Measurements from ENCODE around the gene SLC1A5.

Gene SLC1A5

DNA sequence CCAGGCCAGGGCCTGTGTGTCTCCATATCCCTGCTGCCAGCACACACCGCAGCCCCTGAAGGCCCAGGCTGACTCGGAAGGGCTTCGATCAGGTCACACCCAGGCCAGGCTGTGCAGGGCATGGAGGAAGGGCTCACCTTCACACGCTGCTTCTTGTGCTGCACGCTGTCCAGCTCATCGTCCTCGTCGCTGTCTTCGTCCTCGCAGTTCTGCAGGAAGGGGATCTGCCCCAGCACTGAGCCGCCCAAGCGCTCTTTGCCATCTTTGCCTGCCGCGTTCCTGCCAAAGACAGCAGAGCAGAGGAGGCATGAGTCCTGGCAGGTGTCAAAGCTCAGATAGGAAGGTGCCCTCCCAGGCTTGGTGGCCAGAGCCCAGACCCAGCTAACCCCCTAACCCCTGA lies 57.8 kb downstream of the SLC1A5 start:
- no peak for DNase-seq (ENCODE audit: low read depth)
- no peak overlapping the region for H3K4me3 ChIP-seq (ENCODE audit: control insufficient read depth, low read depth, low read length)
- TF ChIP-seq, protein P1, sequence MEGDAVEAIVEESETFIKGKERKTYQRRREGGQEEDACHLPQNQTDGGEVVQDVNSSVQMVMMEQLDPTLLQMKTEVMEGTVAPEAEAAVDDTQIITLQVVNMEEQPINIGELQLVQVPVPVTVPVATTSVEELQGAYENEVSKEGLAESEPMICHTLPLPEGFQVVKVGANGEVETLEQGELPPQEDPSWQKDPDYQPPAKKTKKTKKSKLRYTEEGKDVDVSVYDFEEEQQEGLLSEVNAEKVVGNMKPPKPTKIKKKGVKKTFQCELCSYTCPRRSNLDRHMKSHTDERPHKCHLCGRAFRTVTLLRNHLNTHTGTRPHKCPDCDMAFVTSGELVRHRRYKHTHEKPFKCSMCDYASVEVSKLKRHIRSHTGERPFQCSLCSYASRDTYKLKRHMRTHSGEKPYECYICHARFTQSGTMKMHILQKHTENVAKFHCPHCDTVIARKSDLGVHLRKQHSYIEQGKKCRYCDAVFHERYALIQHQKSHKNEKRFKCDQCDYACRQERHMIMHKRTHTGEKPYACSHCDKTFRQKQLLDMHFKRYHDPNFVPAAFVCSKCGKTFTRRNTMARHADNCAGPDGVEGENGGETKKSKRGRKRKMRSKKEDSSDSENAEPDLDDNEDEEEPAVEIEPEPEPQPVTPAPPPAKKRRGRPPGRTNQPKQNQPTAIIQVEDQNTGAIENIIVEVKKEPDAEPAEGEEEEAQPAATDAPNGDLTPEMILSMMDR (conservative IDR thresholded peaks at IDR 0.05; ENCODE audit: control insufficient read depth, insufficient read depth, low read depth, low read length), result no peak

DNA sequence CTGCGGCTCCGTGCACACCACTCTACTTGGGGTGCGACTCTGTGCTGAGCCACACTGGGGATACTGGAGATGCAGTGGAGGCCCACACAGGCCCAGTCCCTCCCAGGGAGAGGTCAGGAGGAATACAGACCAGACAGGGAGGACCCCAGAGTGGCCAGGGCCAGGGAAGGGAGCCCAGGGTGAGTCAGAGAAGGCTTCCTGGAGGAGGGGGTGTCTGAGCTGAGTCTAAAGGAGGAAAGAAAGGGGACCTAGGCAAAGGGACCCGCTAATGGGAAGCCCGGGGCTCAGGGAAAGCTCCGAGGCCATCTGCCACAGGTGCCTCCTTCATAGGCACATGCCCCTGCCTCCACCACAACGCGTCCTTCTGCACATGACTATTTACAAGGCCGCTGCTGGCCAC lies 58.2 kb downstream of the SLC1A5 start:
- no peak overlapping the region for H3K4me3 ChIP-seq (ENCODE audit: control insufficient read depth, low read depth, low read length)
- TF ChIP-seq, protein P1 (conservative IDR thresholded peaks at IDR 0.05; ENCODE audit: control insufficient read depth, insufficient read depth, low read depth, low read length), result no peak
- DNase-seq (ENCODE audit: low read depth), result no peak

DNA sequence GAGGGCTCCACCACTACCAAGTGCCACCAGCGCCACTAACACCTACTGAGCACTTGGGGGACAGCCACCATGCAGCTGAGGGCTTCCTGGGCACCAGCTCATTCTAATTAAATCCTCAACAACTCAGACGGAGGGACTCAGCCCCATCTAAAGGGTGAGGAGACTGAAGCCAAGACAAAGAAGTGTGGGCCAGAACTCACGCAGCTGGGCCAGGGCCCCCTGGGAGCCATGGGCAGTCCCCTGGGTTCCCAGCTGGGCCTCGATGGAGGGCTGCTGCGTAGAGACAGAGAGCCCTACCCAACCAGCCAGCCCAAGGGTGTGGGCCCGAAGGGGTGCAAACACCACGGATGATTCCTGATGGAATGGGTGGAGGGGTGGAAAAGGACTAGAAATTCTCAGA lies 58.7 kb downstream of the SLC1A5 start:
- no peak for DNase-seq (ENCODE audit: low read depth)

DNA sequence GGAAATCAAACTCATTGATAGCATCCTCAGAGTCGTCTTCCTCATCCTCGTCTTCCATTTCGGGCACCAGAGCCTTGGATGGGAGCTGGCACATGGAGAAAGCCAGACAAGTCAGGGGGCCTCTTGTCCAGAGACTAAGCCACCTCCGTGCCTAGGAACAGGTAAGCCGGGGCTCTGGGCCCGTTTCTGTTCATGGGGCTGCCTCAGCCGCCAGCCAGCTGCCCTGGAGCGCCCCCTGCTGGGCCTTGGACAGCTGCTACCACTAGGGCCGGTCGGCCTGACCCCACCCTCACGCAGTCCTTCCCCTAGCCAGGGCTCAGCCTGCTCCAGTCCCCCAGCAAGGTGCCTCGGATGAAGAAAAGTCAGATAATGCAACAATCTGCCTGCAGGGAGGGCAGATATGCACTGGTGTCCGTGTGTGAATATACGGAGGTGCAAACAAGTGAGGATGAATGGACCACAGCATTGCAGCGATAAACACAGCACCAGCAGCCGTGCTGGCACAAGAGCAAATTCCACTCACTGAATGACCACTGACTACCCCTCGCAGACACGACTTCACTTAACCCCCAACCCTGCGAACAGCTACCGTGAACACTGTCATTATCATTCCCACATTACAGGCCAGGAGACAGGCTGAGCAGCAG lies 59.6 kb downstream of the SLC1A5 start:
- TF ChIP-seq, protein P1 (conservative IDR thresholded peaks at IDR 0.05; ENCODE audit: control insufficient read depth, insufficient read depth, low read depth, low read length), result peak; percentile 82
- no peak overlapping the region for H3K4me3 ChIP-seq (ENCODE audit: control insufficient read depth, low read depth, low read length)
- DNase-seq (ENCODE audit: low read depth), result peak; percentile 52

More for the DNA sequence above, 58.7 kb downstream of the SLC1A5 start:
- TF ChIP-seq, protein P1 (conservative IDR thresholded peaks at IDR 0.05; ENCODE audit: control insufficient read depth, insufficient read depth, low read depth, low read length), result no peak
- H3K4me3 ChIP-seq (ENCODE audit: control insufficient read depth, low read depth, low read length), result no peak overlapping the region

DNA sequence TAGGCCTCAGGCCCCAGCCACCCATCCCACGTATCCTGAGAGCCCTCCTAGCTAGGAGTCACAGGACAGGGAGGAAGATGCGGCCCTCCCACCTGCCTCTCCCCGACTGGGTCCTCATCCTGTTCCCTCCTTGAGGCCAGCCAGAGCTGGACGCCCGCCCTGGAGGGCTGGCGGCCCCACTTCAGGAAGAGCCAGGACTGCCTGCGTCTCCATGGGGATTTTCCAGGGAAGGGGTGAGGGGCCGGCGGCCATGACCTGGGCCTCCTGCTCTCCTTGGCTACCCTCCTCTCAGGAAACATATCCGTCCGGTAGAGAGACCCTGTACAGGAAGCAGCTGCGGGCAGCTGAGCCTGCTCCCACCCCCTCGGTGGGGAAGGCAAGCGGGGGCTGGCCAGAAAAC lies 60.2 kb downstream of the SLC1A5 start:
- DNase-seq (ENCODE audit: low read depth), result no peak
- H3K4me3 ChIP-seq (ENCODE audit: control insufficient read depth, low read depth, low read length), result no peak overlapping the region
- TF ChIP-seq, protein P1 (conservative IDR thresholded peaks at IDR 0.05; ENCODE audit: control insufficient read depth, insufficient read depth, low read depth, low read length), result no peak

DNA sequence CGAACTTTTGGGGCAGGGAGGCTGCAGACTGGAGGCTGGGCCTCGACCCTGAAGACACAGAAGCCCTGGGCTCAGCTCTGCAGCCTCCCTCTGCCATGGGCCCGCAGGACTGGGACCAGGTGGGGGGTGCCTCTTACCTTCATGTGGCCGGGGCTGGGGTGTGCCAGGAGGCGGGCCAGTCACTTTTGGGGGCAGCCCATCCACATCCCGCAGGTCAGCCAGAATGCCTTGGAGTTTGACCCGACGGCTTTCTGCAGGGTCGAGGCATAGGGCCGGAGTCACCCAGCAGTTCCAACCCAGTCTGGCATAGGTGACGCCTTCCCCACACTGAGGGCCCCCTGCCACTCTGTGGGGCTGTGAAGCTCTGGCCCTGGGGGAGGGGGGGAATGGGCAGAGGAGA lies 60.6 kb downstream of the SLC1A5 start:
- DNase-seq (ENCODE audit: low read depth), result no peak
- TF ChIP-seq, protein P1 (conservative IDR thresholded peaks at IDR 0.05; ENCODE audit: control insufficient read depth, insufficient read depth, low read depth, low read length), result no peak
- H3K4me3 ChIP-seq (ENCODE audit: control insufficient read depth, low read depth, low read length), result no peak overlapping the region
